ENCODE data around the gene BLZF1.
"Not testable (repeated sequence)": the region's sequence is repeated elsewhere in the genome, so short reads cannot be mapped to it uniquely, and the experiment has no call there.

The BLZF1 gene

DNA sequence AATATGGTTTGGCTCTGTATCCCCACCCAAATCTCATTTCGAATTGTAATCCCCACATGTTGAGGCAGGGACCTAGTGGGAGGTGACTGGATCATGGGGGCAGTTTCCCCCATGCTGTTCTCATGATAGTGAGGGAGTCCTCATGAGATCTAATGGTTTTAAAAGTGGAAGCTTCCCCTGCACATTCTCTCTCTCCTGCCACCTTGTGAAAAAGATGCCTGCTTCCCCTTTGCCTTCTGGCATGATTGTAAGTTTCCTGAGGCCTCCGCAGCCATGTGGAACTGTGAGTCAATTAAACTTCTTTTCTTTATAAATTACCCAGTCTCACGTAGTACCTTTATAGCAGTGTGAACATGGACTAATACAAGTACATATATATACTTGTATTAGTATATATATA, 25.9 kb upstream of the BLZF1 start:
- not testable (repeated sequence) for H3K27ac ChIP-seq (replicated peaks; ENCODE audit: low read length); H2BK120ac ChIP-seq (ENCODE audit: low read depth, low read length); H3K79me1 ChIP-seq (ENCODE audit: low read depth, low read length); H3K18ac ChIP-seq (ENCODE audit: low read length); H3K36me3 ChIP-seq (replicated peaks in 1 of 2; ENCODE audit: control insufficient read depth in 2 of 2, insufficient read depth in 2 of 2, low read length in 2 of 2); H4K91ac ChIP-seq (ENCODE audit: low read depth, low read length, poor library complexity); H3K9ac ChIP-seq (ENCODE audit: low read depth, low read length, poor library complexity); H2BK5ac ChIP-seq (ENCODE audit: low read length); H3K23ac ChIP-seq (ENCODE audit: low read depth, low read length, poor library complexity); H3K4me2 ChIP-seq (ENCODE audit: insufficient read depth, low read length, poor library complexity, severe bottlenecking); H3K4me1 ChIP-seq (ENCODE audit: control insufficient read depth in 2 of 2, insufficient read depth in 1 of 2, low read depth in 1 of 2, low read length in 2 of 2); H2BK12ac ChIP-seq (ENCODE audit: low read length); H3K4ac ChIP-seq (ENCODE audit: low read length); H2AK5ac ChIP-seq (ENCODE audit: low read depth, low read length); H3K14ac ChIP-seq (ENCODE audit: low read length); H3K4me3 ChIP-seq (ENCODE audit: low read length in 2 of 2); H3K27me3 ChIP-seq (ENCODE audit: control insufficient read depth in 3 of 3, insufficient read depth in 3 of 3, low read depth in 1 of 3, low read length in 3 of 3); H4K8ac ChIP-seq (ENCODE audit: low read depth, low read length); DNase-seq (ENCODE audit: low spot score); H2BK15ac ChIP-seq (ENCODE audit: low read length); H3K9me3 ChIP-seq (replicated peaks in 1 of 2; ENCODE audit: control insufficient read depth in 2 of 2, insufficient read depth in 1 of 2, low read depth in 1 of 2, low read length in 2 of 2); H2AFZ ChIP-seq (ENCODE audit: low read length)
- WGBS, 2 donors (ENCODE audit: extremely low coverage in 2 of 2, insufficient read length in 2 of 2, insufficient replicate concordance in 1 of 2): no CpG with 5 or more reads among the region's 3 CpGs

GRCh38 chr1:169345511-169345910, 22.5 kb upstream of the BLZF1 start:
- Histone ChIP-seq H3K79me1 (ENCODE audit: low read depth, low read length) (no peaks in the 10 kb centered on the region), H2AK5ac (ENCODE audit: low read depth, low read length) (no peak overlapping the region), H4K8ac (ENCODE audit: low read depth, low read length) (no peak overlapping the region), H3K9ac (ENCODE audit: low read depth, low read length, poor library complexity) (no peak overlapping the region), H3K4me1 (ENCODE audit: control insufficient read depth in 2 of 2, insufficient read depth in 1 of 2, low read depth in 1 of 2, low read length in 2 of 2) (no peaks in the 10 kb centered on the region), H3K36me3 (replicated peaks in 1 of 2; ENCODE audit: control insufficient read depth in 2 of 2, insufficient read depth in 2 of 2, low read length in 2 of 2) (no peaks in the 10 kb centered on the region), H3K4ac (ENCODE audit: low read length) (no peak overlapping the region), H2BK120ac (ENCODE audit: low read depth, low read length) (no peak overlapping the region), H2BK12ac (ENCODE audit: low read length) (no peak overlapping the region), H2BK15ac (ENCODE audit: low read length) (no peak overlapping the region), H3K9me3 (replicated peaks in 1 of 2; ENCODE audit: control insufficient read depth in 2 of 2, insufficient read depth in 1 of 2, low read depth in 1 of 2, low read length in 2 of 2) (peaks cover 3 to 4% of the 10 kb centered on the region in 2 donors), H3K18ac (ENCODE audit: low read length) (no peak overlapping the region), H3K4me3 (ENCODE audit: low read length in 2 of 2) (no peak overlapping the region), H2AFZ (ENCODE audit: low read length) (no peak overlapping the region), H2BK5ac (ENCODE audit: low read length) (no peak overlapping the region), H3K4me2 (ENCODE audit: insufficient read depth, low read length, poor library complexity, severe bottlenecking) (no peak overlapping the region), H3K27me3 (ENCODE audit: control insufficient read depth in 3 of 3, insufficient read depth in 3 of 3, low read depth in 1 of 3, low read length in 3 of 3) (no peaks in the 10 kb centered on the region), H3K27ac (replicated peaks; ENCODE audit: low read length) (no peak overlapping the region), H4K91ac (ENCODE audit: low read depth, low read length, poor library complexity) (no peak overlapping the region), H3K14ac (ENCODE audit: low read length) (no peak overlapping the region), H3K23ac (ENCODE audit: low read depth, low read length, poor library complexity) (no peak overlapping the region)
- DNase-seq (ENCODE audit: low spot score): no peak
- no CpG with 5 or more reads among the region's 1 CpG for WGBS, 2 donors (ENCODE audit: extremely low coverage in 2 of 2, insufficient read length in 2 of 2, insufficient replicate concordance in 1 of 2)

DNA sequence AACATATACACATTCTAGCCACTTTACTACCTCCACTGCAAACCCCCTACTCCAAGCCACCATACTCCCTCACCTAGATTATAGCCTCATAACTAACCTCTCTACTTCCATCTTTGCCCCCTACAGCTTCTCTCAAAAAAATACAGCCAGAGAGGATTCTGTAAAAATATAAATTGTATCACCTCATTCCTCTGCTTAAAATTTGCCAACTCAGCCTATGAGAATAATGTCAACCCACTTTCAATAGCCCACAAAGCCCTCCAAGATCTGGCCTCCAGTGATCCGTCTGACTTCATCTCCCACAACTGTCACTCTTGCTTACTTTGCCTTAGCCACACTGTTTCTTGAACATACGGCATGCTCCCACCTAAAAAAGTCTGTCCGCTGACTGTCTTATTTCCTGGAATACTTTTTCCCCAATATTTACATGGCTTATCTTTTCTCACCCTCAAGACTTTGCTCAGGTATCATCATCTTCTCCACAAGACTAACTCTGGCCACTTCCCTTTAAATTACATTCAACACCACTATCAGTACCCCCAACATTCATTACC, 21.9 kb upstream of the BLZF1 start:
- H3K4me3 ChIP-seq (ENCODE audit: low read length in 2 of 2): no peak overlapping the region
- H3K14ac ChIP-seq (ENCODE audit: low read length): no peak overlapping the region
- H3K4me2 ChIP-seq (ENCODE audit: insufficient read depth, low read length, poor library complexity, severe bottlenecking): no peak overlapping the region
- H2BK12ac ChIP-seq (ENCODE audit: low read length): no peak overlapping the region
- H3K4me1 ChIP-seq (ENCODE audit: control insufficient read depth in 2 of 2, insufficient read depth in 1 of 2, low read depth in 1 of 2, low read length in 2 of 2): no peaks in the 10 kb centered on the region
- no peak overlapping the region for H2BK120ac ChIP-seq (ENCODE audit: low read depth, low read length)
- H3K27me3 ChIP-seq (ENCODE audit: control insufficient read depth in 3 of 3, insufficient read depth in 3 of 3, low read depth in 1 of 3, low read length in 3 of 3): no peaks in the 10 kb centered on the region
- no peak overlapping the region for H2AFZ ChIP-seq (ENCODE audit: low read length)
- no peak overlapping the region for H3K9ac ChIP-seq (ENCODE audit: low read depth, low read length, poor library complexity)
- H4K91ac ChIP-seq (ENCODE audit: low read depth, low read length, poor library complexity): no peak overlapping the region
- H3K18ac ChIP-seq (ENCODE audit: low read length): no peak overlapping the region
- H3K23ac ChIP-seq (ENCODE audit: low read depth, low read length, poor library complexity): no peak overlapping the region
- no peak overlapping the region for H2AK5ac ChIP-seq (ENCODE audit: low read depth, low read length)
- WGBS, 2 donors (ENCODE audit: extremely low coverage in 2 of 2, insufficient read length in 2 of 2, insufficient replicate concordance in 1 of 2): no CpG with 5 or more reads among the region's 3 CpGs
- no peak for DNase-seq (ENCODE audit: low spot score)
- H2BK15ac ChIP-seq (ENCODE audit: low read length): no peak overlapping the region
- H3K4ac ChIP-seq (ENCODE audit: low read length): no peak overlapping the region
- H4K8ac ChIP-seq (ENCODE audit: low read depth, low read length): no peak overlapping the region
- no peaks in the 10 kb centered on the region for H3K79me1 ChIP-seq (ENCODE audit: low read depth, low read length)
- H2BK5ac ChIP-seq (ENCODE audit: low read length): no peak overlapping the region
- no peak overlapping the region for H3K27ac ChIP-seq (replicated peaks; ENCODE audit: low read length)
- H3K36me3 ChIP-seq (replicated peaks in 1 of 2; ENCODE audit: control insufficient read depth in 2 of 2, insufficient read depth in 2 of 2, low read length in 2 of 2): no peaks in the 10 kb centered on the region
- peaks cover 2 to 3% of the 10 kb centered on the region in 2 donors for H3K9me3 ChIP-seq (replicated peaks in 1 of 2; ENCODE audit: control insufficient read depth in 2 of 2, insufficient read depth in 1 of 2, low read depth in 1 of 2, low read length in 2 of 2)

DNA sequence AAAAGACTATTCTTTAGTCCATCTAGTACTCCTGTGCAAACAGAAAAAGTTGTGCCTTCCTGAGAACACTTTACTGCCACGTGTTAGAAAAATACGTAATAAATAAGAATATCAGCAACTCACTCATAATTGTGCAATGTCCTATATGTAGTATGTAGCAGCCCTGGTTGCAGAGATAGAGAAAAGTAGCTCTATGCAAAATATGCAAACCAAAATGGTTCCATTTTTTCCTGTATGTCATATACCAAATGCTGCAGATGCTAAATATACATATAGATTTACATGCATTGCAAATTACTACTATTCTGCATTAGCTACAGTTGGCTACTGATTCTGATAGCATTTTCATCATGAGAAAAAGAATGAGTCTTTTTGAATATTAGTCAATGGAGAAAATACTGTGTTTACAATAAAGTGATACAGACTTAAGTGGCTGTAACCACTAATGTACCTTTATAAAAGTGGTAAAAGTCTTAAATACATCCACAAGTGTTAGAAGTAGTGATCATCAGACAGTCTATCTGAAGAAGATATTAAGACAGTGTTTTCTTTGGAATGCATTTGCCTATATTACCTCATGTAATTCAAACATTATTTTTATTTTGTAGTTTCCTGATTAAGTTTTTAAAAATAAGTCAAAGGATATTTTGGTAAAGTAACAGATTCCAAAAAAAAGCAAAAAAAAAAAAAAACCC, 20.2 kb upstream of the BLZF1 start:
- H3K27ac ChIP-seq (replicated peaks; ENCODE audit: low read length): no peak overlapping the region

More for the DNA sequence above, 20.2 kb upstream of the BLZF1 start:
- no peak overlapping the region for H2BK120ac ChIP-seq (ENCODE audit: low read depth, low read length)
- no peak overlapping the region for H3K9ac ChIP-seq (ENCODE audit: low read depth, low read length, poor library complexity)
- H2AK5ac ChIP-seq (ENCODE audit: low read depth, low read length): no peak overlapping the region
- H3K9me3 ChIP-seq (replicated peaks in 1 of 2; ENCODE audit: control insufficient read depth in 2 of 2, insufficient read depth in 1 of 2, low read depth in 1 of 2, low read length in 2 of 2): no peaks in the 10 kb centered on the region
- H2AFZ ChIP-seq (ENCODE audit: low read length): no peak overlapping the region
- no peak overlapping the region for H3K14ac ChIP-seq (ENCODE audit: low read length)
- H3K4me3 ChIP-seq (ENCODE audit: low read length in 2 of 2): no peak overlapping the region
- no peaks in the 10 kb centered on the region for H3K4me1 ChIP-seq (ENCODE audit: control insufficient read depth in 2 of 2, insufficient read depth in 1 of 2, low read depth in 1 of 2, low read length in 2 of 2)
- no peak overlapping the region for H4K91ac ChIP-seq (ENCODE audit: low read depth, low read length, poor library complexity)
- no peak overlapping the region for H2BK15ac ChIP-seq (ENCODE audit: low read length)
- H2BK5ac ChIP-seq (ENCODE audit: low read length): no peak overlapping the region
- no peak overlapping the region for H2BK12ac ChIP-seq (ENCODE audit: low read length)
- no peak overlapping the region for H4K8ac ChIP-seq (ENCODE audit: low read depth, low read length)
- no peak overlapping the region for H3K4ac ChIP-seq (ENCODE audit: low read length)
- DNase-seq (ENCODE audit: low spot score): no peak
- no peaks in the 10 kb centered on the region for H3K36me3 ChIP-seq (replicated peaks in 1 of 2; ENCODE audit: control insufficient read depth in 2 of 2, insufficient read depth in 2 of 2, low read length in 2 of 2)
- no CpG with 5 or more reads among the region's 2 CpGs for WGBS, 2 donors (ENCODE audit: extremely low coverage in 2 of 2, insufficient read length in 2 of 2, insufficient replicate concordance in 1 of 2)
- H3K23ac ChIP-seq (ENCODE audit: low read depth, low read length, poor library complexity): no peak overlapping the region
- H3K27me3 ChIP-seq (ENCODE audit: control insufficient read depth in 3 of 3, insufficient read depth in 3 of 3, low read depth in 1 of 3, low read length in 3 of 3): no peaks in the 10 kb centered on the region
- no peak overlapping the region for H3K4me2 ChIP-seq (ENCODE audit: insufficient read depth, low read length, poor library complexity, severe bottlenecking)
- H3K79me1 ChIP-seq (ENCODE audit: low read depth, low read length): no peaks in the 10 kb centered on the region
- H3K18ac ChIP-seq (ENCODE audit: low read length): no peak overlapping the region
